Posterior cingulate gyrus (tissue), 11 donors: Measurements from ENCODE around the gene APRT.

Experiments
- DNase-seq, 10 donors: peaks; one replicate each; pipeline versions ENCODE4 v3.0.0 to v3.0.0-alpha.2; 2020 to 2021; ENCODE audit warnings: mixed read lengths in 3 of 10
- intact Hi-C: fragments of 100-400 bp; cut with DNase I; formaldehyde crosslinking; loops from one replicate; pipeline ENCODE4 v1.15.1; 2023

The APRT gene

GRCh38 chr16:88843256-88843655, 31.5 kb upstream of the APRT start:
- DNase-seq = no peak
- intact Hi-C loops = no loop called here

GRCh38 chr16:88842806-88843205, 31.1 kb upstream of the APRT start:
- intact Hi-C loops = no loop called here
- DNase-seq = no peak

- intact Hi-C loops = no loop called here
- DNase-seq = no peak
Observed at GRCh38 chr16:88842308-88842756, 30.6 kb upstream of the APRT start.

GRCh38 chr16:88841521-88842307, 30.0 kb upstream of the APRT start:
- DNase-seq = no peak
- intact Hi-C loops = no loop called here

GRCh38 chr16:88840600-88841215, 29.0 kb upstream of the APRT start:
- intact Hi-C loops = no loop called here
- peak in 4 of 10 donors; percentile 8 to 93 (median 56) for DNase-seq

- no peak for DNase-seq
- intact Hi-C loops = no loop called here
Observed at GRCh38 chr16:88839745-88840599, 28.2 kb upstream of the APRT start.

GRCh38 chr16:88839026-88839529, 27.4 kb upstream of the APRT start:
- no peak for DNase-seq

GRCh38 chr16:88838566-88838965, 26.8 kb upstream of the APRT start:
- DNase-seq = no peak
- intact Hi-C loops = no loop called here

More at GRCh38 chr16:88839026-88839529, 27.4 kb upstream of the APRT start:
- intact Hi-C loops = no loop called here

GRCh38 chr16:88837806-88838205, 26.1 kb upstream of the APRT start:
- DNase-seq = no peak
- intact Hi-C loops = no loop called here

GRCh38 chr16:88836791-88837190, 25.1 kb upstream of the APRT start:
- intact Hi-C loops = no loop called here
- no peak for DNase-seq

GRCh38 chr16:88835818-88836217, 24.1 kb upstream of the APRT start:
- intact Hi-C loops = no loop called here
- no peak for DNase-seq

- intact Hi-C loops = no loop called here
- no peak for DNase-seq
Observed at GRCh38 chr16:88835383-88835782, 23.7 kb upstream of the APRT start.

GRCh38 chr16:88834670-88835069, 22.9 kb upstream of the APRT start:
- intact Hi-C loops = no loop called here
- DNase-seq = no peak

- intact Hi-C loops = no loop called here
- no peak for DNase-seq
Observed at GRCh38 chr16:88833086-88833485, 21.4 kb upstream of the APRT start.

- DNase-seq = no peak
- intact Hi-C loops = no loop called here
Observed at GRCh38 chr16:88831838-88832237, 20.1 kb upstream of the APRT start.

GRCh38 chr16:88830783-88831182, 19.1 kb upstream of the APRT start:
- no peak for DNase-seq
- intact Hi-C loops = no loop called here

GRCh38 chr16:88830258-88830657, 18.5 kb upstream of the APRT start:
- no peak for DNase-seq
- intact Hi-C loops = no loop called here

GRCh38 chr16:88828711-88829110, 17.0 kb upstream of the APRT start:
- no peak for DNase-seq
- intact Hi-C loops = no loop called here

- no peak for DNase-seq
- intact Hi-C loops = no loop called here
Observed at GRCh38 chr16:88827727-88828126, 16.0 kb upstream of the APRT start.

GRCh38 chr16:88826070-88826840, 14.5 kb upstream of the APRT start:
- DNase-seq = no peak
- intact Hi-C loops = no loop called here
